ENCODE measurements around the gene DUSP9. TPM values are rescaled to one million over a fixed set of nuclear protein-coding genes. Genes with fewer than 3 reads are reported as not detected.
A peak's percentile ranks its signal among the peaks of the same experiment; 100 is the strongest.

The DUSP9 gene
- total RNA-seq, 1 experiment from 2014 or later = 10.7 TPM

GRCh38 chrX:153649178-153649914 lies 2.3 kb downstream of the DUSP9 start:
- Histone ChIP-seq H4K20me1 (ENCODE audit: low read length) (no peaks in the 10 kb centered on the region), H3K9me3 (ENCODE audit: low read length) (no peaks in the 10 kb centered on the region), H3K79me2 (ENCODE audit: low read length) (no peaks in the 10 kb centered on the region), H3K4me2 (ENCODE audit: low read length) (no peak overlapping the region), H3K4me3 (ENCODE audit: low read length) (no peak overlapping the region), H3K36me3 (ENCODE audit: low read depth, low read length) (no peaks in the 10 kb centered on the region), H3K9ac (ENCODE audit: low read length) (no peak overlapping the region), H3K4me1 (ENCODE audit: insufficient read depth, low read length) (no peaks in the 10 kb centered on the region), H3K27me3 (ENCODE audit: low read length) (peaks cover 8% of the 10 kb centered on the region; the same call in 1 of the 2 replicates), H3K9me2 (replicated peaks; ENCODE audit: low read length) (no peaks in the 10 kb centered on the region), H2AFZ (ENCODE audit: low read length) (no peak overlapping the region), H3K27ac (ENCODE audit: low read length) (no peak overlapping the region), H3F3A (ENCODE audit: low read length, unreplicated experiment) (no peaks in the 10 kb centered on the region)
- intact Hi-C loops (cut with micrococcal nuclease) = no loop called here
- TF ChIP-seq EZH2phosphoT487 (IDR thresholded peaks at IDR 0.05; ENCODE audit: borderline replicate concordance, low read length) (no peak), CTCF (conservative IDR thresholded peaks at IDR 0.05; ENCODE audit: low read depth, low read length) (peak; percentile 49)
- ATAC-seq (no peak), DNase-seq (peak; percentile 26)
- ChIA-PET POLR2A (ENCODE audit: unreplicated experiment) (no interaction called here), CTCF (no interaction called here)
- BruUV-seq (replicated peaks) = no TSS peak

GRCh38 chrX:153649915-153650782 lies 3.1 kb downstream of the DUSP9 start:
- Histone ChIP-seq H3F3A (ENCODE audit: low read length, unreplicated experiment) (no peaks in the 10 kb centered on the region), H4K20me1 (ENCODE audit: low read length) (no peaks in the 10 kb centered on the region), H3K9ac (ENCODE audit: low read length) (no peak overlapping the region), H3K4me2 (ENCODE audit: low read length) (no peak overlapping the region), H3K27me3 (ENCODE audit: low read length) (0 out of 2 replicates have a peak, but pooled peaks cover under 1% of the 10 kb centered on the region), H3K36me3 (ENCODE audit: low read depth, low read length) (no peaks in the 10 kb centered on the region), H3K4me3 (ENCODE audit: low read length) (no peak overlapping the region), H3K4me1 (ENCODE audit: insufficient read depth, low read length) (no peaks in the 10 kb centered on the region), H3K27ac (ENCODE audit: low read length) (no peak overlapping the region), H3K9me3 (ENCODE audit: low read length) (no peaks in the 10 kb centered on the region), H3K79me2 (ENCODE audit: low read length) (no peaks in the 10 kb centered on the region), H3K9me2 (replicated peaks; ENCODE audit: low read length) (no peaks in the 10 kb centered on the region), H2AFZ (ENCODE audit: low read length) (no peak overlapping the region)
- DNase-seq = no peak
- ChIA-PET CTCF (no interaction called here), POLR2A (ENCODE audit: unreplicated experiment) (no interaction called here)
- TF ChIP-seq EZH2phosphoT487 (IDR thresholded peaks at IDR 0.05; ENCODE audit: borderline replicate concordance, low read length) = no peak
- TF ChIP-seq EZH2 (IDR thresholded peaks at IDR 0.05; ENCODE audit: low read length, unreplicated experiment) = no peak
- TF ChIP-seq CTCF (conservative IDR thresholded peaks at IDR 0.05; ENCODE audit: low read depth, low read length) = 0 out of 2 replicates have a peak, but pooled peaks have one; percentile 15
- no TSS peak for BruUV-seq (replicated peaks)
- intact Hi-C loops (cut with micrococcal nuclease) = no loop called here
- ATAC-seq = no peak

GRCh38 chrX:153650959-153651358 lies 4.0 kb downstream of the DUSP9 start:
- Histone ChIP-seq H3K79me2 (ENCODE audit: low read length) (no peaks in the 10 kb centered on the region), H3K9ac (ENCODE audit: low read length) (no peak overlapping the region), H3K36me3 (ENCODE audit: low read depth, low read length) (no peaks in the 10 kb centered on the region), H4K20me1 (ENCODE audit: low read length) (no peaks in the 10 kb centered on the region), H3K9me3 (ENCODE audit: low read length) (no peaks in the 10 kb centered on the region), H3K4me3 (ENCODE audit: low read length) (no peak overlapping the region), H3F3A (ENCODE audit: low read length, unreplicated experiment) (no peaks in the 10 kb centered on the region), H3K9me2 (replicated peaks; ENCODE audit: low read length) (no peaks in the 10 kb centered on the region), H3K27me3 (ENCODE audit: low read length) (no peaks in the 10 kb centered on the region), H3K4me2 (ENCODE audit: low read length) (no peak overlapping the region), H3K4me1 (ENCODE audit: insufficient read depth, low read length) (no peaks in the 10 kb centered on the region), H3K27ac (ENCODE audit: low read length) (no peak overlapping the region), H2AFZ (ENCODE audit: low read length) (no peak overlapping the region)
- ChIA-PET POLR2A (ENCODE audit: unreplicated experiment) (no interaction called here), CTCF (no interaction called here)
- BruUV-seq (replicated peaks) = no TSS peak
- ATAC-seq (no peak), DNase-seq (no peak)
- TF ChIP-seq EZH2phosphoT487 (IDR thresholded peaks at IDR 0.05; ENCODE audit: borderline replicate concordance, low read length) (no peak), EZH2 (IDR thresholded peaks at IDR 0.05; ENCODE audit: low read length, unreplicated experiment) (no peak), CTCF (conservative IDR thresholded peaks at IDR 0.05; ENCODE audit: low read depth, low read length) (no peak)
- intact Hi-C loops (cut with micrococcal nuclease) = no loop called here
